Testis (tissue), 3 donors: ENCODE measurements around the gene PSEN1. TPM values are rescaled to one million over a fixed set of nuclear protein-coding genes. Genes with fewer than 3 reads are reported as not detected.

Source experiments
- DNase-seq: peaks from one replicate; pipeline ENCODE4 v3.0.0-alpha.2; 2019
- H3K27ac ChIP-seq, 2 donors: fragments of 200-600 bp; sonication (generic); one replicate each; pipeline ENCODE4 v1.5.1; 2019
- H3K27me3 ChIP-seq: fragments of 200-600 bp; sonication (generic); one replicate; pipeline ENCODE4 v1.5.1; 2019
- H3K36me3 ChIP-seq: fragments of 200-600 bp; sonication (generic); one replicate; pipeline ENCODE4 v1.5.1; 2017; ENCODE audit warnings: low read depth; ENCODE audit errors: missing control alignments
- H3K4me1 ChIP-seq: fragments of 200-600 bp; sonication (generic); one replicate; pipeline ENCODE4 v1.5.1; 2019
- H3K4me3 ChIP-seq, 2 donors: fragments of 200-600 bp; sonication (generic); one replicate each; pipeline ENCODE4 v1.5.1; 2017 to 2019
- H3K9me3 ChIP-seq: fragments of 200-600 bp; sonication (generic); one replicate; pipeline ENCODE4 v1.5.1; 2017
- CTCF ChIP-seq, 3 experiments: fragments of 450-650 bp in 2 of 3; fragments of 200-600 bp in 1 of 3; sonication (generic) in 1 of 3; IDR thresholded peaks; one replicate each; pipeline ENCODE4 v1.5.1; 2016 to 2019; ENCODE audit warnings: antibody characterized with exemption in 3 of 3, mild to moderate bottlenecking in 2 of 3, moderate library complexity in 1 of 3
- POLR2A ChIP-seq: fragments of 450-650 bp; IDR thresholded peaks from one replicate; pipeline ENCODE4 v1.6.1; 2017; ENCODE audit warnings: antibody characterized with exemption, mild to moderate bottlenecking, moderate library complexity
- WGBS, 2 donors: methylation state at CpG; one replicate each; pipeline ENCODE4 v1.1.5; 2018; 5-methylcytosine and 5-hydroxymethylcytosine counted together
- intact Hi-C: fragments of 100-400 bp; cut with DNase I; formaldehyde crosslinking; loops from one replicate; pipeline ENCODE4 v1.15.1; 2023; ENCODE audit warnings: low total_unique reads
- polyA plus RNA-seq: library from polyadenylated mRNA; stranded (reverse); fragments of 350-450 nt; fragmentation: Illumina TruSeq; extraction: RNeasy Lipid Tissue Mini Kit (QIAGEN cat#74804); gene quantifications from one replicate; pipeline ENCODE4 v1.2.3, GENCODE V29; 2014; ENCODE audit warnings: low read depth, low replicate concordance; ENCODE audit not compliant: insufficient read depth
- total RNA-seq, 2 donors: library from RNA; depleted of rRNA; stranded (reverse); fragments of >200 nt; gene quantifications; one replicate each; pipeline ENCODE4 v1.2.3, GENCODE V29; 2016

PSEN1 gene
- total and polyA plus RNA-seq, 3 donors from 2014 or later = 65.7 to 94.9 (median 78.4) TPM

- 73 to 78% methylated on average over 6 of the region's 6 CpGs for WGBS, 2 donors
- Histone ChIP-seq H3K27me3 (no peaks in the 10 kb centered on the region), H3K4me1 (no peaks in the 10 kb centered on the region), H3K36me3 (no peaks in the 10 kb centered on the region), H3K27ac (no peak overlapping the region), H3K9me3 (no peaks in the 10 kb centered on the region), H3K4me3 (no peak overlapping the region)
- TF ChIP-seq CTCF (IDR thresholded peaks at IDR 0.05) (no peak), POLR2A (no peak)
- no peak for DNase-seq
- intact Hi-C loops = no loop called here
Measured at GRCh38 chr14:73124180-73124894, 12.0 kb upstream of the PSEN1 start.

DNA sequence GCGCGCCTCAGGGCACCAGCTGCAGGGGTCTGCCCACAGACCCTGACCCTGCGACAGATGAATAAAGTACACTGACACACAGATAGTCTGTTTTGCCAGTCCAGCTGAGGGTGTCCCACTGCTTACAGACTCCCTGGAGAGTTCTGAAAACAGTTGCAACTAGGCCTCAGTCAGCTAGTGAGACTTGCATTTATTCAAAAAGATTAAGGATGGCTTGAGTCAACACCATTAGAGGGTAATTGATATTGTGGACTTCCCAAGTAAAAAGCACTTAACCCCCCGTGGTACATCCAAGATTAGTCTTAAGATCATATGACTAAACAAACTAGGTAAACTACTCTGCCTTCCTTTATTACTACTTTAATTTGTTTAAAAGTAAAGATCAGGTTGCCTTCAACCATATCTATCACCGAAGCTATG, 11.1 kb upstream of the PSEN1 start:
- 59 to 72% methylated on average over 5 of the region's 5 CpGs for WGBS, 2 donors
- Histone ChIP-seq H3K36me3 (no peaks in the 10 kb centered on the region), H3K4me1 (no peaks in the 10 kb centered on the region), H3K4me3 (no peak overlapping the region), H3K27ac (no peak overlapping the region), H3K27me3 (no peaks in the 10 kb centered on the region), H3K9me3 (no peaks in the 10 kb centered on the region)
- no peak for DNase-seq
- intact Hi-C loops = no loop called here
- no peak for TF ChIP-seq CTCF (IDR thresholded peaks at IDR 0.05)
- no peak for TF ChIP-seq POLR2A

DNA sequence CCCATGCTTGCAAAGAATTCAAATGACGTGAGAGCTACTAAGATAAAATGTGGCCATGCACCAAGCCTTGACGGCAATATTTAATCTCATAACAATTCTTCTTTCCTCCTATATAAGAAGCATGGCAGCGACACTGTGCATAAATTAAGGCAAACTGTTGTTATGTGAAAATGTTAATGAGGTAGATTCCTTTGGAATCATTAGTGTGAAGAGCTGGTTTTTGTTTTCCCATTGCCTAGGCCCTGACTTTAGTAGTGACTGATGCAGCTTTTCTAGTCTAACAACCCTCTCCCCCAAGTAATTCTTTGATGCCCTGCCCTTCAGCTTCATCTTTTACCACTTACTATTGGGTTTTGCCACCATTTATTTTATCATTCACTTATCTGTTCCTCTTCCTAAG, 10.6 kb upstream of the PSEN1 start:
- intact Hi-C loops = no loop called here
- no peaks in the 10 kb centered on the region for H3K36me3 ChIP-seq
- WGBS, 2 donors = 72% methylated on average over 3 of the region's 3 CpGs

GRCh38 chr14:73133795-73134194, 2.5 kb upstream of the PSEN1 start:
- WGBS, 2 donors = 91 to 97% methylated on average over 3 of the region's 3 CpGs
- TF ChIP-seq POLR2A (no peak), CTCF (IDR thresholded peaks at IDR 0.05) (no peak)
- no peaks in the 10 kb centered on the region for H3K9me3 ChIP-seq
- H3K4me1 ChIP-seq = peaks cover 7% of the 10 kb centered on the region
- no peaks in the 10 kb centered on the region for H3K27me3 ChIP-seq
- no peak for DNase-seq
- H3K4me3 ChIP-seq = no peak overlapping the region
- intact Hi-C loops = no loop called here
- no peaks in the 10 kb centered on the region for H3K36me3 ChIP-seq
- no peak overlapping the region for H3K27ac ChIP-seq

More for the DNA sequence above, 10.6 kb upstream of the PSEN1 start:
- Histone ChIP-seq H3K27me3 (no peaks in the 10 kb centered on the region), H3K4me1 (no peaks in the 10 kb centered on the region), H3K4me3 (no peak overlapping the region), H3K27ac (no peak overlapping the region), H3K9me3 (no peaks in the 10 kb centered on the region)
- DNase-seq = no peak
- TF ChIP-seq POLR2A = no peak
- no peak for TF ChIP-seq CTCF (IDR thresholded peaks at IDR 0.05)

GRCh38 chr14:73136085-73136386, 271 bp upstream of the PSEN1 start:
- TF ChIP-seq CTCF (IDR thresholded peaks at IDR 0.05) (no peak), POLR2A (no peak)
- Histone ChIP-seq H3K27ac (peak overlapping the region in 1 of 2 donors; percentile 92), H3K9me3 (no peaks in the 10 kb centered on the region), H3K36me3 (no peaks in the 10 kb centered on the region), H3K27me3 (no peaks in the 10 kb centered on the region), H3K4me1 (peaks cover 13% of the 10 kb centered on the region), H3K4me3 (peak overlapping the region; percentile 75 to 87)
- intact Hi-C loops = no loop called here
- 0 to 2% methylated on average over 12 to 16 of the region's 16 CpGs for WGBS, 2 donors
- DNase-seq = no peak
